Loucy (cell line): Measurements from ENCODE around the gene TRIO.

Experiments used
- H2AFZ ChIP-seq: fragments of 200-600 bp; sonication (generic); 2 replicates; pipeline ENCODE4 v1.6.0; 2016; ENCODE audit warnings: antibody characterized with exemption, mild to moderate bottlenecking, low read length, moderate library complexity
- H3F3A ChIP-seq: fragments of 200-600 bp; 2 replicates; pipeline ENCODE4 v1.6.0; 2016; ENCODE audit warnings: antibody characterized with exemption, low read depth, mild to moderate bottlenecking
- H3K27me3 ChIP-seq: fragments of 200-600 bp; sonication (generic); 2 replicates; pipeline ENCODE4 v1.6.1; 2014; ENCODE audit warnings: low read length, mild to moderate bottlenecking; ENCODE audit not compliant: insufficient read depth, poor library complexity, severe bottlenecking
- H3K36me3 ChIP-seq: fragments of 200-600 bp; sonication (generic); 2 replicates; pipeline ENCODE4 v1.6.1; 2016; ENCODE audit warnings: low read length; ENCODE audit not compliant: insufficient read depth
- H3K4me1 ChIP-seq: fragments of 200-600 bp; sonication (generic); 2 replicates; pipeline ENCODE4 v1.5.1; 2014; ENCODE audit warnings: low read length, mild to moderate bottlenecking; ENCODE audit not compliant: insufficient read depth, poor library complexity, severe bottlenecking
- H3K4me2 ChIP-seq: fragments of 200-600 bp; sonication (generic); 2 replicates; pipeline ENCODE4 v1.6.0; 2014; ENCODE audit warnings: antibody characterized with exemption, low read length, low read depth, mild to moderate bottlenecking; ENCODE audit not compliant: poor library complexity, severe bottlenecking
- H3K4me3 ChIP-seq: fragments of 200-600 bp; sonication (generic); 2 replicates; pipeline ENCODE4 v1.5.1; 2014; ENCODE audit warnings: low read length, mild to moderate bottlenecking, mixed read lengths; ENCODE audit not compliant: poor library complexity, severe bottlenecking
- H3K79me2 ChIP-seq: fragments of 200-600 bp; sonication (generic); 2 replicates; pipeline ENCODE4 v1.6.1; 2014; ENCODE audit warnings: low read length; ENCODE audit not compliant: insufficient read depth
- H3K9ac ChIP-seq: fragments of 200-600 bp; sonication (generic); 2 replicates; pipeline ENCODE4 v1.6.0; 2014; ENCODE audit warnings: mild to moderate bottlenecking, low read depth, low read length, moderate library complexity; ENCODE audit not compliant: poor library complexity, severe bottlenecking
- H3K9me2 ChIP-seq: fragments of 200-600 bp; sonication (generic); replicated peaks from 2 replicates; pipeline ENCODE4 v1.6.1; 2016; ENCODE audit warnings: low read depth, low read length, mixed read lengths
- H3K9me3 ChIP-seq: fragments of 200-600 bp; sonication (generic); 2 replicates; pipeline ENCODE4 v1.6.1; 2014; ENCODE audit warnings: mild to moderate bottlenecking, antibody characterized with exemption, low read length, low read depth; ENCODE audit not compliant: insufficient read depth
- H4K20me1 ChIP-seq: fragments of 200-600 bp; sonication (generic); 2 replicates; pipeline ENCODE4 v1.6.0; 2014; ENCODE audit warnings: antibody characterized with exemption, low read length, mild to moderate bottlenecking; ENCODE audit not compliant: insufficient read depth, poor library complexity, severe bottlenecking
- CTCF ChIP-seq: fragments of 200-600 bp; sonication (generic); conservative IDR thresholded peaks from 2 replicates; pipeline ENCODE4 v1.5.1; 2014; ENCODE audit warnings: mild to moderate bottlenecking, antibody characterized with exemption, low read length
- EZH2phosphoT487 ChIP-seq: fragments of 200-600 bp; IDR thresholded peaks from 2 replicates; pipeline ENCODE4 v1.6.1; 2018; ENCODE audit warnings: antibody characterized with exemption, mild to moderate bottlenecking, moderate library complexity, borderline replicate concordance

Gene TRIO

GRCh38 chr5:14146725-14147124 lies 3.6 kb downstream of the TRIO start:
- Histone ChIP-seq H3F3A (0 out of 2 replicates have a peak, but pooled peaks cover 4% of the 10 kb centered on the region), H3K79me2 (peaks cover 80% of the 10 kb centered on the region), H4K20me1 (peaks cover 55% of the 10 kb centered on the region), H3K9me2 (no peaks in the 10 kb centered on the region), H3K9ac (peak overlapping the region; percentile 82), H3K27me3 (no peaks in the 10 kb centered on the region), H3K4me3 (peak overlapping the region; percentile 97), H3K36me3 (no peaks in the 10 kb centered on the region), H2AFZ (no peak overlapping the region), H3K4me2 (peak overlapping the region; percentile 96), H3K9me3 (no peaks in the 10 kb centered on the region), H3K4me1 (peaks cover 67% of the 10 kb centered on the region)
- TF ChIP-seq EZH2phosphoT487 (no peak), CTCF (no peak)

DNA sequence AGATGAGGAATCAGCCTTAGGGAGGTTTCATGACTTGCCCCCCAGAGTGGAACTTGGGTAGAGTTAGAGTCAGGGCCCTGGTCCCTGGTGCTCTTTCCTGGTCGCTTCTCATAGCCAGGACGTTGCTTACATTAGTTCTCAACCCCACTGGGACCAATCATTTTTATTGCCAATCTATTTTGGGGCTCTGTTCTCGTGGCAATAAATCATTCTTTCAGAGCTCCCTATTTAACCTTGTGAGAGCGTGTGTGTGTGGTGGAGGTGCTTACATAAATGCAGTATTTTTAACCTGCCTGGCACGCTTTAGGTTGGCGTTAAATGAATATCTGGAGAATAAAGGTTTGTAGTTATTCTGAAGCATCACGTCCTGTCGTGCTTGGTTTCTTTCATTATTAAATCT lies 4.1 kb downstream of the TRIO start:
- peaks cover 68% of the 10 kb centered on the region for H3K4me1 ChIP-seq
- H2AFZ ChIP-seq = no peak overlapping the region
- no peaks in the 10 kb centered on the region for H3K9me2 ChIP-seq
- no peaks in the 10 kb centered on the region for H3K27me3 ChIP-seq
- H3K9ac ChIP-seq = peak overlapping the region; percentile 82
- H3F3A ChIP-seq = 0 out of 2 replicates have a peak, but pooled peaks cover 4% of the 10 kb centered on the region
- H3K9me3 ChIP-seq = no peaks in the 10 kb centered on the region
- H3K4me2 ChIP-seq = peak overlapping the region; percentile 96
- peaks cover 55% of the 10 kb centered on the region for H4K20me1 ChIP-seq
- TF ChIP-seq EZH2phosphoT487 (no peak), CTCF (no peak)
- no peaks in the 10 kb centered on the region for H3K36me3 ChIP-seq
- H3K4me3 ChIP-seq = peak overlapping the region; percentile 97
- peaks cover 84% of the 10 kb centered on the region for H3K79me2 ChIP-seq

- H3K27me3 ChIP-seq = no peaks in the 10 kb centered on the region
- H4K20me1 ChIP-seq = peaks cover 56% of the 10 kb centered on the region
- H3K79me2 ChIP-seq = peaks cover 96% of the 10 kb centered on the region
- peak overlapping the region; percentile 96 for H3K4me2 ChIP-seq
- peaks cover 71% of the 10 kb centered on the region for H3K4me1 ChIP-seq
- H3K9ac ChIP-seq = peak overlapping the region; percentile 44
- no peaks in the 10 kb centered on the region for H3K9me2 ChIP-seq
- TF ChIP-seq EZH2phosphoT487 = no peak
- TF ChIP-seq CTCF = no peak
- no peaks in the 10 kb centered on the region for H3K36me3 ChIP-seq
- H3F3A ChIP-seq = 0 out of 2 replicates have a peak, but pooled peaks cover 4% of the 10 kb centered on the region
- H2AFZ ChIP-seq = no peak overlapping the region
- H3K9me3 ChIP-seq = no peaks in the 10 kb centered on the region
- peak overlapping the region; percentile 97 for H3K4me3 ChIP-seq
Measured at GRCh38 chr5:14148483-14148882, 5.3 kb downstream of the TRIO start.
